ENCODE measurements around the gene ARHGAP32. TPM values are rescaled to one million over a fixed set of nuclear protein-coding genes. Genes with fewer than 3 reads are reported as not detected.
A peak's percentile ranks its signal among the peaks of the same experiment; 100 is the strongest.

Gene ARHGAP32
- total RNA-seq, 1 donor from 2014 or later, result 50.8 TPM

DNA sequence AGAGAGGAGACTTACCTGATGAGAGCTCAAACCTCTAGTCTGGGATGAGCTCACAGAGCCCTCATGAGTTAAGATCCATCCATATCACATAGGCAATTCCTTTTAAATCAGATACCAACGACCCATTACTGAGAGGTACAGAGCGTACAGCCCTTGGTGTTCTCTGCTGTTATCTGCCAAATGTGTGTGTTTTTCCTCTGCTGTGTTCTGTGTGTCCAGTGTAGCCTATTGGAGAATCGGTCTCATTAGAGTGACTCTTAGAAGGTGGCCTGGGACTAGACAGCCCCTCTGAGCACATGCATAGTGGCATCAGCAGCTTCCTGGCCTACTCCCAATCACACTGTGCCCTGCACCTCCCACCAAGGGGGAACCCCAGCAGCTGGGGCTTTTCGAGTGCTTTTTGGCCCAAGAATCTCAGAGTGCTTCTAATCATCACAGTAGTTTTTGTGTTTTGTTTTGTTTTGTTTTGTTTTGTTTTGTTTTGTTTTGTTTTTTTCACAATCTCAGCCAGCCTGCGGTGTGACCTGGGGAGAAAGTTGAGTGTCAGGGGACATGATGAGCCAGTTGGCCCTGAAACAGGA lies 274.9 kb downstream of the ARHGAP32 start:
- no peak for TF ChIP-seq CTCF (IDR thresholded peaks at IDR 0.05; ENCODE audit: insufficient read depth, low read length, severe bottlenecking)
- Histone ChIP-seq H3K4me3 (ENCODE audit: low read depth, low read length) (no peak overlapping the region), H3K27me3 (ENCODE audit: control insufficient read depth, insufficient read depth, low read length) (no peaks in the 10 kb centered on the region), H3K36me3 (ENCODE audit: control insufficient read depth, insufficient read depth, low read length) (no peaks in the 10 kb centered on the region)
- no peak for DNase-seq (ENCODE audit: low read depth)
- peak; percentile 47 for FAIRE-seq

DNA sequence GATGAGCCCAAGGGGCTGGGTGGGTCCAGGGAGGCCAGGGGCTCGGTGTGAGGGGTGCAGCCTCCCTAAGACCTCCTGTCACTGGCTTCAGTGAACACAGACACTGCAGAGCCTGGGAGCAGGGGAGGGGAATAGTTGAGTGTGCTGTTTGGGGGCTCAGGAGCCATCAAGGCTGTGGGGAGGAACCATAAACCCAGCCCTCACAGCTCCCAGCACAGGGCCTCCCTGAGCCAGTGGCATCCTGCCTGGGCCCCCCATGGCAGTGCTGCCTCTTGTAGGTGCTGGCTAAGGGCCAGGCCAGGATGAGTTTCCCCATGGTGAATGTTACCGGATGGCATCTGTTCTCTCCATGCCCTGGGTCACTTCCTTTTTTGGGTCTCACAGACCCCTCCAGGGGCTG lies 275.4 kb downstream of the ARHGAP32 start:
- no peak for TF ChIP-seq CTCF (IDR thresholded peaks at IDR 0.05; ENCODE audit: insufficient read depth, low read length, severe bottlenecking)
- Histone ChIP-seq H3K27me3 (ENCODE audit: control insufficient read depth, insufficient read depth, low read length) (no peaks in the 10 kb centered on the region), H3K36me3 (ENCODE audit: control insufficient read depth, insufficient read depth, low read length) (peaks cover 2% of the 10 kb centered on the region), H3K4me3 (ENCODE audit: low read depth, low read length) (no peak overlapping the region)
- FAIRE-seq (peak; percentile 76), DNase-seq (ENCODE audit: low read depth) (no peak)

DNA sequence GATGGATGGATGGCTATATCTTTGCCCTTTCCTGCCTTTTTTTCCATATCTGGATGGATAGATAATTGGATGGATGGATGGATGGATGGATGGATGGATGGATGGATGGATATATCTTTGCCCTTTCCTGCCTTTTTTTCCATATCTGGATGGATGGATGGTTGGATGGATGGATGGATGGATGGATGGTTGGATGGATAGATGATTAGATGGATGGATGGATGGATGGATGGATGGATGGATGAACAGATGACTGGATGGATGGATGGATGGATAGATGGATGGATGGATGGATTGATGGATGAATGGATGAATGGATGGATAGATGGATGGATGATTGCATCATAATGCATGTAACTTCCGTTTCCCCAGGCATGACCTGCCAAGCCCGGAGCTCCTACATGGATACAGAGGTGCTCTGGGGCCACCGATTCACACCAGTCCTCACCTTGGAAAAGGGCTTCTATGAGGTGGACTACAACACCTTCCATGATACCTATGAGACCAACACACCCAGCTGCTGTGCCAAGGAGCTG lies 276.0 kb downstream of the ARHGAP32 start:
- H3K36me3 ChIP-seq (ENCODE audit: control insufficient read depth, insufficient read depth, low read length), result peaks cover 2% of the 10 kb centered on the region
- H3K4me3 ChIP-seq (ENCODE audit: low read depth, low read length), result no peak overlapping the region
- DNase-seq (ENCODE audit: low read depth) (no peak), FAIRE-seq (no peak)
- no peaks in the 10 kb centered on the region for H3K27me3 ChIP-seq (ENCODE audit: control insufficient read depth, insufficient read depth, low read length)
- no peak for TF ChIP-seq CTCF (IDR thresholded peaks at IDR 0.05; ENCODE audit: insufficient read depth, low read length, severe bottlenecking)

DNA sequence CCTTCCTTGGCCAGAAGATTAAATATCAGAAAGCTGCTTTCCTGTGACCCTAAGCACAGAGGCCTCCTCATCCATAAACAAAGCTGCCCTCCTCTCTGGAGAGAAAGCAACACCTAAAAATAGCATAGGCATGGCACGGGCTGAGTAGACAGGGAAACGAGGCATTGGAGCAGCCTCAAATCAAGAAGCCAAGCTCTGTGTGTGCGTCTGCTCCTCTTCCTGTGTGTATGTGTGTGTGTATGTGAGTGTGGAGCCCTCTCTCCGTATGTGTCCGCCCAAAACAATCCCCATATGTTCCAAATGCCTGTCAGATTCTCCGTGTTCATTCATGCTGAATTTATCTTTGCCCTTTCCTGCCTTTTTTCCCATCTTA lies 277.0 kb downstream of the ARHGAP32 start:
- no peak for TF ChIP-seq CTCF (IDR thresholded peaks at IDR 0.05; ENCODE audit: insufficient read depth, low read length, severe bottlenecking)
- DNase-seq (ENCODE audit: low read depth) (no peak), FAIRE-seq (no peak)
- Histone ChIP-seq H3K36me3 (ENCODE audit: control insufficient read depth, insufficient read depth, low read length) (peaks cover 2% of the 10 kb centered on the region), H3K4me3 (ENCODE audit: low read depth, low read length) (no peak overlapping the region), H3K27me3 (ENCODE audit: control insufficient read depth, insufficient read depth, low read length) (no peaks in the 10 kb centered on the region)

Other genes starting within 250 kb of the ARHGAP32 start
- 1.3 and 4.6 TPM in 2 replicates for gene TP53AIP1, start 249.5 kb downstream of the ARHGAP32 start, total RNA-seq
- gene BARX2, start 183.5 kb upstream of the ARHGAP32 start, total RNA-seq, result 2.9 and 8.1 TPM in 2 replicates